ENCODE measurements around the gene C12orf76. TPM values are rescaled to one million over a fixed set of nuclear protein-coding genes. Genes with fewer than 3 reads are reported as not detected.

The C12orf76 gene
- total RNA-seq, 1 donor from 2014 or later: 29.3 TPM

DNA sequence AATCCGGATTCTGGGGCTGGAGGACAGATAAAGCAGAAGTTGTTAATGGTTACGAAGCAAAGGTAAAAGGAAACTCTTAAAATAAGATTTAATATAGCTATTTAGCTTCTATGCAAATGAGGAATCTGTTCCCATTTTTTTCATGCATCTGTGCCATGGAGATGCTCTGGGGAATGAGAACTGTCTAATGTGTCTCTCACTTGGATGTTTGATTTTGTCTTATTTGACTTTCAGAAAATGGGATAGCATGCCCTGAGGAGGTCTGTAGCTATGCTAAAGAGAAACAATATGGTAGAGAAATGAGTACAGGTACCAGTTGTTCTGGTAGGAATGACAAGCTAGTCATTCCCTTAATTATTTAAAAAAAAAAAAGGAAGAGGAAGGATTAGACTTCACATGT is 24.3 kb downstream of the C12orf76 start:
- H3K4me1 Mint-ChIP-seq (ENCODE audit: low read depth): peaks cover 1% of the 10 kb centered on the region
- peaks cover 14% of the 10 kb centered on the region for H3K36me3 Mint-ChIP-seq (ENCODE audit: insufficient read depth)
- H3K9me3 Mint-ChIP-seq (ENCODE audit: low read depth): no peaks in the 10 kb centered on the region
- no peak for DNase-seq (ENCODE audit: low spot score, unreplicated experiment)
- H3K27me3 Mint-ChIP-seq: no peaks in the 10 kb centered on the region
- TF ChIP-seq, protein P1, sequence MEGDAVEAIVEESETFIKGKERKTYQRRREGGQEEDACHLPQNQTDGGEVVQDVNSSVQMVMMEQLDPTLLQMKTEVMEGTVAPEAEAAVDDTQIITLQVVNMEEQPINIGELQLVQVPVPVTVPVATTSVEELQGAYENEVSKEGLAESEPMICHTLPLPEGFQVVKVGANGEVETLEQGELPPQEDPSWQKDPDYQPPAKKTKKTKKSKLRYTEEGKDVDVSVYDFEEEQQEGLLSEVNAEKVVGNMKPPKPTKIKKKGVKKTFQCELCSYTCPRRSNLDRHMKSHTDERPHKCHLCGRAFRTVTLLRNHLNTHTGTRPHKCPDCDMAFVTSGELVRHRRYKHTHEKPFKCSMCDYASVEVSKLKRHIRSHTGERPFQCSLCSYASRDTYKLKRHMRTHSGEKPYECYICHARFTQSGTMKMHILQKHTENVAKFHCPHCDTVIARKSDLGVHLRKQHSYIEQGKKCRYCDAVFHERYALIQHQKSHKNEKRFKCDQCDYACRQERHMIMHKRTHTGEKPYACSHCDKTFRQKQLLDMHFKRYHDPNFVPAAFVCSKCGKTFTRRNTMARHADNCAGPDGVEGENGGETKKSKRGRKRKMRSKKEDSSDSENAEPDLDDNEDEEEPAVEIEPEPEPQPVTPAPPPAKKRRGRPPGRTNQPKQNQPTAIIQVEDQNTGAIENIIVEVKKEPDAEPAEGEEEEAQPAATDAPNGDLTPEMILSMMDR (IDR thresholded peaks at IDR 0.05; ENCODE audit: unreplicated experiment): no peak
- no peak overlapping the region for H3K27ac Mint-ChIP-seq
- H3K4me3 Mint-ChIP-seq (ENCODE audit: low read depth): no peak overlapping the region

DNA sequence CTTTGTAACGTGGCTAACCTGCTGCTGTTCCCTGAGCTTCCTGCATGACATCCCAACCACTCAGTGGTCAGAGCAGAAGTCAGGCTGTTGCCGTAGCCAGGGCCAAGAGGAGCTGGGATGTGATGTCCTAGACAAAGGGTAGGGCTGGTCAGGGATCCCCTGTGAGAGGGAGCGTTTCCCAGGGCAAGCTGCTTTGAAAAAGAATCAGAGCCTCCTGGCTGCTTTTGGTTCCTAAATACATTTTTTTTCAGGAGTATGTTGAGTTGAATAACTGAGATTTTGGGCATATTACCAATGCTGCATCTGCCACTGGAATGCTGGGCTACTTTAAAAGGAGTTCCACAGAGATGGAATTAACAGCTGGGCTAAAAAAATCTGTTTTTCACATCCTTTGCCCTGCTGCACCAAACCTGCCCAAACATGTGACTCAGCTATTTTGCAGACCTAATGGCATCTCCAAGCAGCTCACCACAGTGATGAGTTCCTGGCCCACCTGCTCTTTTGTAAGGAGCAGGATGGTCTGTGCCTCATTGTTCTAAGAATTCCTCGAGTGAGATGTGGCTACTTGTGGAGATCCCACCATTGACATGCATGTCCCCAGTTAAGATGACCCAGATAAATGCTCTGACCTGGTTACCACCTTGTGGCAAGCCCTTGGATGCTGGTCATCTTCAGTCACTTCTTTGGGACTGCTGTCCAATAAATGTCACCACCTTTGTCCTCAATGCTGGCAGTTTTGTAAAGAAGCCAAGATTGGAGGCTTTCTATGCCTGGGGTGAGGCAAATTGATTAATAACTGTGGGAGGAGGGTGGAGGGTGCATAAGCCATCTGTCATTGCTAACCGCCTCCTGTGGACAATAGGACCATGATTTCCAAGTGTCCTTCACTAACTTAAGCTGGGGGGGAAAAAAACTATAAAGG is 25.0 kb downstream of the C12orf76 start:
- Mint-ChIP-seq H3K4me1 (ENCODE audit: low read depth) (peaks cover 1% of the 10 kb centered on the region), H3K27me3 (no peaks in the 10 kb centered on the region), H3K36me3 (ENCODE audit: insufficient read depth) (peaks cover 14% of the 10 kb centered on the region), H3K9me3 (ENCODE audit: low read depth) (no peaks in the 10 kb centered on the region), H3K27ac (peak overlapping the region; percentile 73), H3K4me3 (ENCODE audit: low read depth) (no peak overlapping the region)
- TF ChIP-seq, protein P1 (IDR thresholded peaks at IDR 0.05; ENCODE audit: unreplicated experiment): no peak
- no peak for DNase-seq (ENCODE audit: low spot score, unreplicated experiment)

DNA sequence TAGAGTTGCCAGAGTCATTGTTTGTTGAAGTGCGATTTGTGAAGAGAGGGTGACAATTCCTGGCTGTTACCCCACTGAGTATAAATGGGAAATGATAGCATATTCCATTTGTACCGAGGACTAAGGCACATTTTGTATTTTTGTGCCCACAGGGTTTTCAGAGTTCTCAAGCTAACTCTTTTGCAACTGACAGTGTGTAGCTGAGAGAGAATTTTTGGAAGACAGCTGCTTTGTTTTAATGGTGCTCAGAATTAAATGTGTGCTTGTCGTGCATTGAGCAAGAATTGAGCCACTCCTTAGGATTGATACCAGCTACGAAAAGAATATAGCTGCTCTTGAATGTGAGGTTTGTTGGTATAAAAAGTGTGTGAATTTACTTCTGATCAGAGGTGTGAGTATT is 27.4 kb downstream of the C12orf76 start:
- Mint-ChIP-seq H3K27ac (no peak overlapping the region), H3K4me1 (ENCODE audit: low read depth) (peaks cover 1% of the 10 kb centered on the region), H3K27me3 (no peaks in the 10 kb centered on the region), H3K36me3 (ENCODE audit: insufficient read depth) (peaks cover 5% of the 10 kb centered on the region), H3K4me3 (ENCODE audit: low read depth) (no peak overlapping the region), H3K9me3 (ENCODE audit: low read depth) (no peaks in the 10 kb centered on the region)
- TF ChIP-seq, protein P1 (IDR thresholded peaks at IDR 0.05; ENCODE audit: unreplicated experiment): no peak
- no peak for DNase-seq (ENCODE audit: low spot score, unreplicated experiment)

DNA sequence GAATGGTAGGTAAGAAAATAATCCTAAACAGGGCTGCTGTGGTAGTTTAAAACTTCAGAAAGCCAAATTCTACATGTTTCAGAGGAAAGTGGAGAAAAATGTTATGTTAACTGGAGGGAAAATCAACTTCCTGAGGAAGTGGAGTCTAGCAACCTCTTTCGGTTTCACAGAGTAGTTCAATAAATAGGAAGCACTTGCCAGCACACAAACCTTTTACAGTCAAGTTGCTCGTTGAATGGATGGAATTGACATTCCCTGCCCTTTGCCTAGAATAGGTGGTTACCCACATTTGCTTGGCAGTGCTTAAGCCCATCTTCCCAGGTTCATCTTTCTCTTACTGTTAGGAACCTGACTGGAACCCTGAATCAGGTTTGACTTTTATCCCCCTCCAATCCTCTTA is 33.2 kb downstream of the C12orf76 start:
- Mint-ChIP-seq H3K36me3 (ENCODE audit: insufficient read depth) (peaks cover 5% of the 10 kb centered on the region), H3K27ac (no peak overlapping the region), H3K9me3 (ENCODE audit: low read depth) (no peaks in the 10 kb centered on the region), H3K4me1 (ENCODE audit: low read depth) (no peaks in the 10 kb centered on the region), H3K4me3 (ENCODE audit: low read depth) (no peak overlapping the region), H3K27me3 (no peaks in the 10 kb centered on the region)
- TF ChIP-seq, protein P1 (IDR thresholded peaks at IDR 0.05; ENCODE audit: unreplicated experiment): no peak
- DNase-seq (ENCODE audit: low spot score, unreplicated experiment): no peak

DNA sequence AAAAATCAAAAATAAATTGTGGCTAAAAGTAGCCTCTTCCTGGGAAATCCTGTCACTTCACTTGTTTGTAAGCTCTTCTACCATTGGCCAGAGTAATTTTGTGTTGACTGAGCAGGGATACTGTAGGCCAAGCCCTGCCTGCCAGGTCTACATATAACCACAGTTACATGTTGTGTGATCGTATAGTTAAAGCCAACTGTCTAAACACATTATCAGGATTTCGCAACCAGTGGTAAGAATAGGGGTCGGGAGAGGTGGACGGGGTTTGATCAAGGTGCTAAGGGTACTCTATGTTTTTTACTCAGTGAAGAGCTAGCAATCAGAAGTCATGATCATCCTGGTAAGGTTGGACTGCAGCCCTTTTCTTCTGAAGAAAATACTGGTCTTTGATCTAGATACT is 35.7 kb downstream of the C12orf76 start:
- DNase-seq (ENCODE audit: low spot score, unreplicated experiment): no peak
- Mint-ChIP-seq H3K4me3 (ENCODE audit: low read depth) (no peak overlapping the region), H3K36me3 (ENCODE audit: insufficient read depth) (peaks cover 8% of the 10 kb centered on the region), H3K27ac (no peak overlapping the region), H3K4me1 (ENCODE audit: low read depth) (no peaks in the 10 kb centered on the region), H3K27me3 (no peaks in the 10 kb centered on the region), H3K9me3 (ENCODE audit: low read depth) (peaks cover 2% of the 10 kb centered on the region)
- TF ChIP-seq, protein P1 (IDR thresholded peaks at IDR 0.05; ENCODE audit: unreplicated experiment): no peak
